Loucy (cell line): ENCODE measurements around the gene GDPD2.

Experiments
- H2AFZ ChIP-seq: fragments of 200-600 bp; sonication (generic); 2 replicates; pipeline ENCODE4 v1.6.0; 2016; ENCODE audit warnings: antibody characterized with exemption, mild to moderate bottlenecking, low read length, moderate library complexity
- H3F3A ChIP-seq: fragments of 200-600 bp; 2 replicates; pipeline ENCODE4 v1.6.0; 2016; ENCODE audit warnings: antibody characterized with exemption, low read depth, mild to moderate bottlenecking
- H3K27me3 ChIP-seq: fragments of 200-600 bp; sonication (generic); 2 replicates; pipeline ENCODE4 v1.6.1; 2014; ENCODE audit warnings: low read length, mild to moderate bottlenecking; ENCODE audit not compliant: insufficient read depth, poor library complexity, severe bottlenecking
- H3K36me3 ChIP-seq: fragments of 200-600 bp; sonication (generic); 2 replicates; pipeline ENCODE4 v1.6.1; 2016; ENCODE audit warnings: low read length; ENCODE audit not compliant: insufficient read depth
- H3K4me1 ChIP-seq: fragments of 200-600 bp; sonication (generic); 2 replicates; pipeline ENCODE4 v1.5.1; 2014; ENCODE audit warnings: low read length, mild to moderate bottlenecking; ENCODE audit not compliant: insufficient read depth, poor library complexity, severe bottlenecking
- H3K4me2 ChIP-seq: fragments of 200-600 bp; sonication (generic); 2 replicates; pipeline ENCODE4 v1.6.0; 2014; ENCODE audit warnings: antibody characterized with exemption, low read length, low read depth, mild to moderate bottlenecking; ENCODE audit not compliant: poor library complexity, severe bottlenecking
- H3K4me3 ChIP-seq: fragments of 200-600 bp; sonication (generic); 2 replicates; pipeline ENCODE4 v1.5.1; 2014; ENCODE audit warnings: low read length, mild to moderate bottlenecking, mixed read lengths; ENCODE audit not compliant: poor library complexity, severe bottlenecking
- H3K79me2 ChIP-seq: fragments of 200-600 bp; sonication (generic); 2 replicates; pipeline ENCODE4 v1.6.1; 2014; ENCODE audit warnings: low read length; ENCODE audit not compliant: insufficient read depth
- H3K9ac ChIP-seq: fragments of 200-600 bp; sonication (generic); 2 replicates; pipeline ENCODE4 v1.6.0; 2014; ENCODE audit warnings: mild to moderate bottlenecking, low read depth, low read length, moderate library complexity; ENCODE audit not compliant: poor library complexity, severe bottlenecking
- H3K9me2 ChIP-seq: fragments of 200-600 bp; sonication (generic); replicated peaks from 2 replicates; pipeline ENCODE4 v1.6.1; 2016; ENCODE audit warnings: low read depth, low read length, mixed read lengths
- H3K9me3 ChIP-seq: fragments of 200-600 bp; sonication (generic); 2 replicates; pipeline ENCODE4 v1.6.1; 2014; ENCODE audit warnings: mild to moderate bottlenecking, antibody characterized with exemption, low read length, low read depth; ENCODE audit not compliant: insufficient read depth
- H4K20me1 ChIP-seq: fragments of 200-600 bp; sonication (generic); 2 replicates; pipeline ENCODE4 v1.6.0; 2014; ENCODE audit warnings: antibody characterized with exemption, low read length, mild to moderate bottlenecking; ENCODE audit not compliant: insufficient read depth, poor library complexity, severe bottlenecking
- CTCF ChIP-seq: fragments of 200-600 bp; sonication (generic); conservative IDR thresholded peaks from 2 replicates; pipeline ENCODE4 v1.5.1; 2014; ENCODE audit warnings: mild to moderate bottlenecking, antibody characterized with exemption, low read length
- EZH2phosphoT487 ChIP-seq: fragments of 200-600 bp; IDR thresholded peaks from 2 replicates; pipeline ENCODE4 v1.6.1; 2018; ENCODE audit warnings: antibody characterized with exemption, mild to moderate bottlenecking, moderate library complexity, borderline replicate concordance

The GDPD2 gene

GRCh38 chrX:70452143-70452733 lies 29.1 kb downstream of the GDPD2 start:
- Histone ChIP-seq H3K4me2 (peak overlapping the region; percentile 73), H3K4me1 (peaks cover 35% of the 10 kb centered on the region), H4K20me1 (peaks cover 7% of the 10 kb centered on the region), H3K9me3 (no peaks in the 10 kb centered on the region), H3K9ac (peak overlapping the region; percentile 78), H3K27me3 (no peaks in the 10 kb centered on the region), H3K79me2 (peaks cover 23% of the 10 kb centered on the region), H3K4me3 (peak overlapping the region; percentile 82), H2AFZ (peak overlapping the region; percentile 89), H3K36me3 (no peaks in the 10 kb centered on the region), H3F3A (no peaks in the 10 kb centered on the region), H3K9me2 (no peaks in the 10 kb centered on the region)
- TF ChIP-seq CTCF (peak; percentile 60), EZH2phosphoT487 (no peak)

- Histone ChIP-seq H3K9me2 (no peaks in the 10 kb centered on the region), H3K79me2 (peaks cover 30% of the 10 kb centered on the region), H3K9me3 (no peaks in the 10 kb centered on the region), H3K4me3 (peak overlapping the region; percentile 82), H3K4me2 (peak overlapping the region; percentile 73), H3K36me3 (no peaks in the 10 kb centered on the region), H3F3A (no peaks in the 10 kb centered on the region), H4K20me1 (peaks cover 7% of the 10 kb centered on the region), H3K9ac (peak overlapping the region; percentile 78), H2AFZ (0 out of 2 replicates have a peak overlapping the region, but pooled peaks have one; percentile 89), H3K27me3 (no peaks in the 10 kb centered on the region), H3K4me1 (peaks cover 35% of the 10 kb centered on the region)
- no peak for TF ChIP-seq CTCF
- TF ChIP-seq EZH2phosphoT487 = no peak
Observed at GRCh38 chrX:70453024-70453618, 30.0 kb downstream of the GDPD2 start.

GRCh38 chrX:70454441-70455365 lies 31.6 kb downstream of the GDPD2 start:
- Histone ChIP-seq H3K4me2 (peak overlapping the region; percentile 82), H3K36me3 (no peaks in the 10 kb centered on the region), H3K4me3 (peak overlapping the region; percentile 84), H3K27me3 (no peaks in the 10 kb centered on the region), H2AFZ (peak overlapping the region; percentile 90), H3K4me1 (peaks cover 35% of the 10 kb centered on the region), H3K9ac (peak overlapping the region; percentile 86), H4K20me1 (peaks cover 21% of the 10 kb centered on the region), H3K9me2 (no peaks in the 10 kb centered on the region), H3K9me3 (no peaks in the 10 kb centered on the region), H3F3A (no peaks in the 10 kb centered on the region), H3K79me2 (peaks cover 41% of the 10 kb centered on the region)
- TF ChIP-seq CTCF = peak; percentile 79
- TF ChIP-seq EZH2phosphoT487 = no peak
